Testis (tissue), 3 donors: ENCODE results near the gene SEMA4B. TPM values are rescaled to one million over a fixed set of nuclear protein-coding genes. Genes with fewer than 3 reads are reported as not detected.

ENCODE experiments used
- DNase-seq: peaks from one replicate; pipeline ENCODE4 v3.0.0-alpha.2; 2019
- H3K27ac ChIP-seq, 2 donors: fragments of 200-600 bp; sonication (generic); one replicate each; pipeline ENCODE4 v1.5.1; 2019
- H3K27me3 ChIP-seq: fragments of 200-600 bp; sonication (generic); one replicate; pipeline ENCODE4 v1.5.1; 2019
- H3K36me3 ChIP-seq: fragments of 200-600 bp; sonication (generic); one replicate; pipeline ENCODE4 v1.5.1; 2017; ENCODE audit warnings: low read depth; ENCODE audit errors: missing control alignments
- H3K4me1 ChIP-seq: fragments of 200-600 bp; sonication (generic); one replicate; pipeline ENCODE4 v1.5.1; 2019
- H3K4me3 ChIP-seq, 2 donors: fragments of 200-600 bp; sonication (generic); one replicate each; pipeline ENCODE4 v1.5.1; 2017 to 2019
- H3K9me3 ChIP-seq: fragments of 200-600 bp; sonication (generic); one replicate; pipeline ENCODE4 v1.5.1; 2017
- POLR2A ChIP-seq: fragments of 450-650 bp; IDR thresholded peaks from one replicate; pipeline ENCODE4 v1.6.1; 2017; ENCODE audit warnings: antibody characterized with exemption, mild to moderate bottlenecking, moderate library complexity
- WGBS, 2 donors: methylation state at CpG; one replicate each; pipeline ENCODE4 v1.1.5; 2018; 5-methylcytosine and 5-hydroxymethylcytosine counted together
- intact Hi-C: fragments of 100-400 bp; cut with DNase I; formaldehyde crosslinking; loops from one replicate; pipeline ENCODE4 v1.15.1; 2023; ENCODE audit warnings: low total_unique reads
- polyA plus RNA-seq: library from polyadenylated mRNA; stranded (reverse); fragments of 350-450 nt; fragmentation: Illumina TruSeq; extraction: RNeasy Lipid Tissue Mini Kit (QIAGEN cat#74804); gene quantifications from one replicate; pipeline ENCODE4 v1.2.3, GENCODE V29; 2014; ENCODE audit warnings: low read depth, low replicate concordance; ENCODE audit not compliant: insufficient read depth
- total RNA-seq, 2 donors: library from RNA; depleted of rRNA; stranded (reverse); fragments of >200 nt; gene quantifications; one replicate each; pipeline ENCODE4 v1.2.3, GENCODE V29; 2016
- TF ChIP-seq, protein P1 (sequence below), 3 experiments: fragments of 450-650 bp in 2 of 3; fragments of 200-600 bp in 1 of 3; sonication (generic) in 1 of 3; IDR thresholded peaks; one replicate each; pipeline ENCODE4 v1.5.1; 2016 to 2019; ENCODE audit warnings: antibody characterized with exemption in 3 of 3, mild to moderate bottlenecking in 2 of 3, moderate library complexity in 1 of 3

The SEMA4B gene
- total and polyA plus RNA-seq, 3 donors from 2014 or later: 22.2 to 78.3 (median 59.4) TPM

DNA sequence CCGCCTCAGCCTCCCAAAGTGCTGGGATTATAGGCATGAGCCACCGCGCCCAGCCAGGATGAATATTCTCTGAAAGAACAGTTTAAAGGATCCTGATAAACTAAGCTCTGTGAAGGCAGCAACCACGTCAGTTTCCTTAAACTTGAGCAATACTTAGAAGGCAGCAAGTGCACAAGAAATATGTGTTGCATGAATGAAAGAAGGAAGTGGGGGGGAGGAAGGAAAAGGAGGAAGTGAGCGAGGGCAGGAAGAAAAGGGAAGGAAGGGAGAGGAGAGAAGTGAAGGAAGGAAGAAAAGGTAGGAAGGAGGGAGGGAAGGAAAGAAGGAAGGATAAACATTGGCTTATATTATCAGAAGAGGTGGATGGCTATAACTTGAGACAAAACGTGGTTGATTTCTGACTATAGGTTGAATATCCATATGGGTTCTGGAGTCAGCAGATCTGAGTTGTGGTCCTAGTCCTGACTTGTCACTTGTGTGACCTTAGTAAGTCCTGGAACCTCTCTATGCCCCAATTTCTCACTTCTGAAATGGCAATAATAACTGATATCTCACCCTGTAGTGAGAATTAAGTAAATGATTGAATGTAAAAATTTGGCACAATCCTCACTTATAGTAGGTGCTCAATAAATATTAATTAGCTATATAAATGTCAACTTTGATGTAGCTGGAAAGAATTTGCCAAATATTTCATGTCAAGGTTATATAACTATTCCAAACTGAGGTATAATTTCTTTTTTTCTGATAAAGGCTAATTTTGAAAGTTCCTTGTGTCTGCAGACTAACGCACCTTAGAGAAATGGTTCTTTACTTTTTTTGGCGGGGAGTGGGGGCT, 12.0 kb upstream of the SEMA4B start:
- WGBS, 2 donors: 84 to 85% methylated on average over 8 of the region's 8 CpGs
- no peak for DNase-seq
- TF ChIP-seq, protein P1, sequence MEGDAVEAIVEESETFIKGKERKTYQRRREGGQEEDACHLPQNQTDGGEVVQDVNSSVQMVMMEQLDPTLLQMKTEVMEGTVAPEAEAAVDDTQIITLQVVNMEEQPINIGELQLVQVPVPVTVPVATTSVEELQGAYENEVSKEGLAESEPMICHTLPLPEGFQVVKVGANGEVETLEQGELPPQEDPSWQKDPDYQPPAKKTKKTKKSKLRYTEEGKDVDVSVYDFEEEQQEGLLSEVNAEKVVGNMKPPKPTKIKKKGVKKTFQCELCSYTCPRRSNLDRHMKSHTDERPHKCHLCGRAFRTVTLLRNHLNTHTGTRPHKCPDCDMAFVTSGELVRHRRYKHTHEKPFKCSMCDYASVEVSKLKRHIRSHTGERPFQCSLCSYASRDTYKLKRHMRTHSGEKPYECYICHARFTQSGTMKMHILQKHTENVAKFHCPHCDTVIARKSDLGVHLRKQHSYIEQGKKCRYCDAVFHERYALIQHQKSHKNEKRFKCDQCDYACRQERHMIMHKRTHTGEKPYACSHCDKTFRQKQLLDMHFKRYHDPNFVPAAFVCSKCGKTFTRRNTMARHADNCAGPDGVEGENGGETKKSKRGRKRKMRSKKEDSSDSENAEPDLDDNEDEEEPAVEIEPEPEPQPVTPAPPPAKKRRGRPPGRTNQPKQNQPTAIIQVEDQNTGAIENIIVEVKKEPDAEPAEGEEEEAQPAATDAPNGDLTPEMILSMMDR (IDR thresholded peaks at IDR 0.05): no peak
- no peak for TF ChIP-seq POLR2A
- Histone ChIP-seq H3K36me3 (no peaks in the 10 kb centered on the region), H3K9me3 (no peaks in the 10 kb centered on the region), H3K27me3 (no peaks in the 10 kb centered on the region), H3K4me3 (no peak overlapping the region), H3K27ac (no peak overlapping the region), H3K4me1 (peaks cover 30% of the 10 kb centered on the region)
- intact Hi-C loops: no loop called here

DNA sequence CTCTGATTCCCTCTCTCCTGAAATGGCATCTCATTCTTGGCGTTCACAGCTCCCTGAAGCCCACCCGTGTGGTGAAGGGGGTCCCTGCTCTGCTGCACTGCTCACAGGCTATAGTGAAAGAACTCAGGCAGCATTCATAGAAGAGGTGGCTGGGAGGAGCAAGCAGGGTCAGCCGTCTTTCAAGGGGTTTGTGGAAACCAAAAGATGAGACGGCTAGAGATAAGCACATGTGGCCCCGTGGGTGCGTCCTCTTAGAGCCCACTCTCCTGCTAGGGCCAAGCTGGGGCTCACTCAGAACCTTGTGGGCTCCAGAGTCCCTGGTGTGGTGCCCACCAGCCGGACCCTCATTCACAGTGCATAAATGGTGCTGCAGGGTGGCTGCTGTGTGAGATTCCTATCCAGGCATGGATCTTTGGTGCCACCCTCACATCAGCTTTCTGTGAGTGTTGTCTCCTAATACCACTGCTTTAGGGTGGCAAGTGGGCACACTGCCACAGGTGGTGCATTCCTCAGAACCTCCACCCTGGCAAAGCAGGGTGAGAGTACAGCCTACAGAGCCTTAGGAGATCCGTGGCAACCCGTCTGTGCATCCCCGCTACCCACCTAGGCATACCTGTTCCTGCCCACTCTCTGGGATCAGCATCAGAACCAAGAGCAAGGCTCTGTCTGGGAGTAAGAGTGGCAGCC, 11.2 kb upstream of the SEMA4B start:
- H3K27me3 ChIP-seq: no peaks in the 10 kb centered on the region
- WGBS, 2 donors: 81 to 91% methylated on average over 10 of the region's 10 CpGs
- intact Hi-C loops: no loop called here
- TF ChIP-seq, protein P1 (IDR thresholded peaks at IDR 0.05): no peak
- no peak for TF ChIP-seq POLR2A
- H3K9me3 ChIP-seq: no peaks in the 10 kb centered on the region
- peaks cover 30% of the 10 kb centered on the region for H3K4me1 ChIP-seq
- no peak for DNase-seq
- H3K27ac ChIP-seq: no peak overlapping the region
- H3K36me3 ChIP-seq: no peaks in the 10 kb centered on the region
- no peak overlapping the region for H3K4me3 ChIP-seq

DNA sequence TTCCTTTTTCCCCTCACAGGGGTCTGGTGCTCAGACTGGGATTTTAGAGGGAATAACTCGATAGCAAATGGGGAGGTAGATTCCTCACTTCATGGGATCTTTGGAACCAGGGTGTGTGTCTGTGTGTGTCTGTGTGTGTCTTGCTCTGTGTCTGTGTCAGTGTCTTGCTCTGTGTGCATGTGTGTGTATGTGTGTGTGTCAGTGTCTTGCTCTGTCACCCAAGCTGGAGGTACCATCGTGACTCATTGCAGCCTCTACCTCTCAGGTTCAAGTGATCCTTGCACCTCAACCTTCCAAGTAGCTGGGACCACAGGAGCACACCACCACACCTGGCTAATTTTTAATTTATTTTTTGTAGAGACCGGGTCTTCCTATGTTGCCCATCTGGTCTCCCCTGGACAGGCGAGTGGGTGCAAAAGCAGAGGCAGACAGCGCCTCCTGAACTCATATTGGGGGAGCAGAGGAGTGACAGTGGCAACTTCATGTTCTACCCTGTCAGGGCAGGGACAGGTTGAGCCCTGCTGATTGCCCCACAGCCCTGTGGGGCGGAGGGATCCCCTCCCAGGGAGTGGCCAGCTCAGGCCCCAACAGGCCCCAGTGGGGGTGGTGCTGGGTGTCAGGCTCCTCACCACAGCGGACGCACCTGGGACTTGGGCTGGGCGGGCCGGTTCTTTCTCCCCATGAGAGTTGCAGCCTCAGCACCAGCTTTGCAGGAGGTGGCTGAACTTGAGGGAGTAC, 10.4 kb upstream of the SEMA4B start:
- Histone ChIP-seq H3K4me1 (peaks cover 30% of the 10 kb centered on the region), H3K9me3 (no peaks in the 10 kb centered on the region), H3K36me3 (no peaks in the 10 kb centered on the region), H3K27ac (no peak overlapping the region), H3K4me3 (no peak overlapping the region), H3K27me3 (no peaks in the 10 kb centered on the region)
- TF ChIP-seq, protein P1 (IDR thresholded peaks at IDR 0.05): no peak
- no peak for TF ChIP-seq POLR2A
- 77 to 95% methylated on average over 9 to 10 of the region's 10 CpGs for WGBS, 2 donors
- intact Hi-C loops: no loop called here
- no peak for DNase-seq

DNA sequence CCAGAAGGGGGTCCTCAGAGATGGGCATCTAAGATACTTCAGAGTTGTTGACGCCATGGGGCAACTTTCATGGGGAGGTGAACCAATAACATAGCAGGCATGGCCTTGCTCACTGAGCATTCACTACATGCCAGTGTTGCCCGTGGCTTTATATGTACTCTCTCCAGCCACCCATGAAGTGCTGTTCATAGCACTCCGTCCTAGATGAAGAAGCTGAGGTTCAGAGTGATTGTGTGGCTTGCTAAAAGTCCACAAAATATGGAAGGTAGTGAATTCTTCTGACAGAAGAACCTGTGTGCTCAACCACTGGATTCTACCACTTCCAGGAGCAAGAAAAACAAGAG, 9.8 kb upstream of the SEMA4B start:
- H3K4me1 ChIP-seq: peaks cover 30% of the 10 kb centered on the region
- intact Hi-C loops: no loop called here
- no peaks in the 10 kb centered on the region for H3K9me3 ChIP-seq
- H3K27ac ChIP-seq: peak overlapping the region in 1 of 2 donors; percentile 55
- 69 to 94% methylated on average over 2 to 3 of the region's 3 CpGs for WGBS, 2 donors
- no peak for DNase-seq
- no peaks in the 10 kb centered on the region for H3K27me3 ChIP-seq
- H3K4me3 ChIP-seq: no peak overlapping the region
- no peak for TF ChIP-seq POLR2A
- TF ChIP-seq, protein P1 (IDR thresholded peaks at IDR 0.05): no peak
- H3K36me3 ChIP-seq: no peaks in the 10 kb centered on the region
